CD4-positive, alpha-beta T cell (primary cell): ENCODE results near the gene CX3CL1. TPM values are rescaled to one million over a fixed set of nuclear protein-coding genes. Genes with fewer than 3 reads are reported as not detected.

Source experiments
- ATAC-seq: fragments of 200-7000 bp; cut with Tn5 transposase; one replicate; pipeline ENCODE4 v1.10.0; 2022; ENCODE audit warnings: mild to moderate bottlenecking; ENCODE audit not compliant: poor library complexity
- CTCF ChIA-PET: fragments of 350-600 bp; sonication (Branson Sonifier 250); formaldehyde crosslinking; loops from one replicate; lab custom pipeline; 2021; ENCODE audit warnings: antibody characterized with exemption, inconsistent platforms; lab: Charles Lee
- POLR2A ChIA-PET: fragments of 350-600 bp; sonication (Branson Sonifier 250); formaldehyde crosslinking; loops from one replicate; lab custom pipeline; 2021; ENCODE audit warnings: antibody characterized with exemption, inconsistent platforms; lab: Charles Lee
- DNase-seq, 14 experiments: peaks; one replicate each; pipeline ENCODE4 v3.0.0-alpha.2; 2013 to 2020; ENCODE audit warnings: mixed read lengths in 2 of 14
- H3K27ac ChIP-seq, 2 donors: one replicate each; pipeline versions ENCODE4 v1.5.1 to v1.7.0; 2013; ENCODE audit warnings: low read length in 2 of 2, low read depth in 1 of 2, mild to moderate bottlenecking in 1 of 2
- H3K27me3 ChIP-seq, 2 experiments: 1 replicate in 1 of 2; 2 replicates in 1 of 2; pipeline versions ENCODE4 v1.6.1 to v1.7.0; 2013; ENCODE audit warnings: low read length in 2 of 2, control low read depth in 1 of 2, mild to moderate bottlenecking in 1 of 2, moderate library complexity in 1 of 2; ENCODE audit not compliant: insufficient read depth in 2 of 2, control insufficient read depth in 1 of 2
- H3K36me3 ChIP-seq: one replicate; pipeline ENCODE4 v1.6.1; 2013; ENCODE audit warnings: low read length, control low read depth; ENCODE audit not compliant: insufficient read depth
- H3K4me1 ChIP-seq: one replicate; pipeline ENCODE4 v1.6.1; 2013; ENCODE audit warnings: low read length, control low read depth; ENCODE audit not compliant: insufficient read depth
- H3K4me3 ChIP-seq: one replicate; pipeline ENCODE4 v1.5.1; 2013; ENCODE audit warnings: mild to moderate bottlenecking, low read length, moderate library complexity
- H3K9me3 ChIP-seq, 2 experiments: 1 replicate in 1 of 2; 2 replicates in 1 of 2; pipeline versions ENCODE4 v1.6.1 to v1.7.0; 2013; ENCODE audit warnings: low read length in 2 of 2, mild to moderate bottlenecking in 2 of 2, control low read depth in 1 of 2, moderate library complexity in 1 of 2; ENCODE audit not compliant: control insufficient read depth in 1 of 2, insufficient read depth in 1 of 2
- H3K27ac Mint-ChIP-seq: one replicate; pipeline ENCODE4 v1.8.0; 2020; ENCODE audit warnings: mixed read lengths
- H3K27me3 Mint-ChIP-seq: one replicate; pipeline ENCODE4 v1.8.0; 2021; ENCODE audit warnings: mixed read lengths
- H3K36me3 Mint-ChIP-seq: one replicate; pipeline ENCODE4 v1.8.0; 2021; ENCODE audit warnings: low read depth, mixed read lengths
- H3K4me1 Mint-ChIP-seq: one replicate; pipeline ENCODE4 v1.8.0; 2021; ENCODE audit warnings: low read depth, mixed read lengths
- H3K4me3 Mint-ChIP-seq: one replicate; pipeline ENCODE4 v1.8.0; 2020; ENCODE audit warnings: mild to moderate bottlenecking, mixed read lengths
- H3K9me3 Mint-ChIP-seq: one replicate; pipeline ENCODE4 v1.8.0; 2020; ENCODE audit warnings: mixed read lengths
- intact Hi-C, 2 experiments: fragments of 100-400 bp; cut with DNase I in 1 of 2; cut with micrococcal nuclease in 1 of 2; formaldehyde crosslinking; loops; one replicate each; pipeline versions ENCODE4 v1.15.1 to v1.9.0; 2023 to 2025; cut with DNase I, micrococcal nuclease
- total RNA-seq, 174 experiments: library from RNA in 2 of 174; stranded (reverse) in 2 of 174; gene quantifications; one replicate each; pipeline ENCODE4 v1.2.3 and lab custom pipeline; 2021 to 2026
- TF ChIP-seq, protein P1 (sequence below): fragments of 200-600 bp; IDR thresholded peaks from one replicate; pipeline ENCODE4 v1.8.0; 2022; ENCODE audit warnings: antibody characterized with exemption, mild to moderate bottlenecking

CX3CL1 gene
- total RNA-seq, 2 experiments from 2014 or later, result not detected

DNA sequence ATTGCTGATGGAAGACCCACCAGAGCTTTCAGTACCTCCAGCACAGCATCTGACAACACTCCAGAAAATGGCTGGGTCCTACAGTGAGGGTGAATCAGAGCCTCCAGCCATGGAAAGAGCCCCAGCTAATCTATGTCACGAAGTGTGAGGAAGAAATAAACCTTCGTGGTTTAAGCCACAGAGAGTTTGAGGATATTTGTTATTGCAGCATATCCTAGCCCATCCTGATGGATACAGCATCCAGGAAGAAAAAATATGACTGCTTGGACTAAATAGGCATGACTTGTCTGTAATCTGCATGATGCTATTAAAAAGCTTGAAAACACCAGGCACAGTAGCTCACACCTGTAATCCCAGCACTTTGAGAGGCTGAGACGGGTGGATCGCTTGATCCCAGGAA is 19.0 kb downstream of the CX3CL1 start:
- H3K4me1 ChIP-seq, result no peaks in the 10 kb centered on the region
- H3K27ac ChIP-seq, result no peak overlapping the region
- H3K4me3 Mint-ChIP-seq, result no peak overlapping the region
- ChIA-PET POLR2A (no interaction called here), CTCF (interaction anchor here (0.6 kb wide), 1 partner anchor 191 kb away, joined by 3 read pairs; no protein-coding TSS in a partner anchor)
- H3K27me3 Mint-ChIP-seq, result peaks cover 5% of the 10 kb centered on the region
- no peak for ATAC-seq
- H3K27me3 ChIP-seq, result no peaks in the 10 kb centered on the region
- no peaks in the 10 kb centered on the region for H3K9me3 Mint-ChIP-seq
- H3K9me3 ChIP-seq, result no peaks in the 10 kb centered on the region
- H3K36me3 Mint-ChIP-seq, result no peaks in the 10 kb centered on the region
- TF ChIP-seq, protein P1, sequence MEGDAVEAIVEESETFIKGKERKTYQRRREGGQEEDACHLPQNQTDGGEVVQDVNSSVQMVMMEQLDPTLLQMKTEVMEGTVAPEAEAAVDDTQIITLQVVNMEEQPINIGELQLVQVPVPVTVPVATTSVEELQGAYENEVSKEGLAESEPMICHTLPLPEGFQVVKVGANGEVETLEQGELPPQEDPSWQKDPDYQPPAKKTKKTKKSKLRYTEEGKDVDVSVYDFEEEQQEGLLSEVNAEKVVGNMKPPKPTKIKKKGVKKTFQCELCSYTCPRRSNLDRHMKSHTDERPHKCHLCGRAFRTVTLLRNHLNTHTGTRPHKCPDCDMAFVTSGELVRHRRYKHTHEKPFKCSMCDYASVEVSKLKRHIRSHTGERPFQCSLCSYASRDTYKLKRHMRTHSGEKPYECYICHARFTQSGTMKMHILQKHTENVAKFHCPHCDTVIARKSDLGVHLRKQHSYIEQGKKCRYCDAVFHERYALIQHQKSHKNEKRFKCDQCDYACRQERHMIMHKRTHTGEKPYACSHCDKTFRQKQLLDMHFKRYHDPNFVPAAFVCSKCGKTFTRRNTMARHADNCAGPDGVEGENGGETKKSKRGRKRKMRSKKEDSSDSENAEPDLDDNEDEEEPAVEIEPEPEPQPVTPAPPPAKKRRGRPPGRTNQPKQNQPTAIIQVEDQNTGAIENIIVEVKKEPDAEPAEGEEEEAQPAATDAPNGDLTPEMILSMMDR, result no peak
- no peak for DNase-seq
- intact Hi-C loops, result no loop called here
- H3K36me3 ChIP-seq, result no peaks in the 10 kb centered on the region
- H3K4me1 Mint-ChIP-seq, result no peaks in the 10 kb centered on the region
- no peak overlapping the region for H3K27ac Mint-ChIP-seq
- H3K4me3 ChIP-seq, result no peak overlapping the region

DNA sequence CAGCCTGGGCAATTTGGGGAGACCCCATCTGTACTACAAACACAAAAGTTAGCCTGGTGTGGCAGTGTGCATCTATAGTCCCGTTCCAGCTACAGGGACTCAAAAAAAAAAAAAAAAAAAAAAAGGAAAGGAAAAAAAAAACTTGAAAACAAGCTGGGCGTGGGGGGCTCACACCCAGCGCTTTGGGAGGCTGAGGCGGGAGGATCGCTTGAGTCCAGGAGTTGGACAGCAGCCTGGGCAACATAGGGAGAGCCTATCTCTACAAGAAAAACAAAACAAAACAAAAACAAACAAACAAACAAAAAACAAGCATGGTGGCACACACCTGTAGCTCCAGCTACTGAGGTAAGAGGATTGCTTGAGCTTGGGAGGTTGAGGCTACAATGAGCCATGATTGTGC is 19.4 kb downstream of the CX3CL1 start:
- Mint-ChIP-seq H3K4me3 (no peak overlapping the region), H3K36me3 (no peaks in the 10 kb centered on the region), H3K9me3 (no peaks in the 10 kb centered on the region), H3K4me1 (no peaks in the 10 kb centered on the region), H3K27me3 (peaks cover 6% of the 10 kb centered on the region), H3K27ac (no peak overlapping the region)
- CTCF ChIA-PET, result interaction anchor here (0.6 kb wide), 2 partner anchors 102 to 191 kb away, joined by 3 read pairs; no protein-coding TSS in a partner anchor
- H3K9me3 ChIP-seq, result no peaks in the 10 kb centered on the region
- POLR2A ChIA-PET, result no interaction called here
- no peak for DNase-seq
- no peak overlapping the region for H3K4me3 ChIP-seq
- no peaks in the 10 kb centered on the region for H3K4me1 ChIP-seq
- H3K27me3 ChIP-seq, result no peaks in the 10 kb centered on the region
- TF ChIP-seq, protein P1, result no peak
- H3K27ac ChIP-seq, result no peak overlapping the region
- no peaks in the 10 kb centered on the region for H3K36me3 ChIP-seq
- no peak for ATAC-seq
- intact Hi-C loops, result no loop called here

DNA sequence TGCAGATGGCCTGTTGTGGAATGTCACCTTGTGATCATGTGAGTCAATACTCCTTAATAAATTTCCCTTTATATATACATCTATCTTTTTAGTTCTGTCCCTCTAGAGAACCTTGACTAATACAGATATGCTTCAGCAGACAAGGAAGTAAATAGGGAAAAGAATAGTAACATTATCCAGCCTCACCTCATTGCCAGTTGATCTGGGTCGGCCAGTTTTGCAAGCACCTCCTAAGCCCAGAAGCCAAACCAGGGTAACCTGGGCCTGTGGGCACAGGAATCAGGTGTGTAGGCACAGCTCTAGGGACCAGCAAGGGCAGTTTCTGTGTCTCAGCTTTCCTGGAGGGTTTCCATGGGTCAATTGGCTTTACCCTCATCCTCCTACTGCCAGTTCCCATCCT is 20.4 kb downstream of the CX3CL1 start:
- Histone ChIP-seq H3K27ac (no peak overlapping the region), H3K36me3 (no peaks in the 10 kb centered on the region), H3K4me3 (no peak overlapping the region), H3K4me1 (no peaks in the 10 kb centered on the region), H3K27me3 (no peaks in the 10 kb centered on the region), H3K9me3 (no peaks in the 10 kb centered on the region)
- TF ChIP-seq, protein P1, result no peak
- ATAC-seq, result no peak
- Mint-ChIP-seq H3K4me3 (no peak overlapping the region), H3K36me3 (no peaks in the 10 kb centered on the region), H3K4me1 (no peaks in the 10 kb centered on the region), H3K27me3 (peaks cover 6% of the 10 kb centered on the region), H3K27ac (no peak overlapping the region), H3K9me3 (no peaks in the 10 kb centered on the region)
- ChIA-PET CTCF (no interaction called here), POLR2A (no interaction called here)
- DNase-seq, result no peak
- intact Hi-C loops, result no loop called here
